Astrocyte (in vitro differentiated cells and primary cell): ENCODE results near the gene FBXO31. TPM values are rescaled to one million over a fixed set of nuclear protein-coding genes. Genes with fewer than 3 reads are reported as not detected.

Source experiments
- DNase-seq: peaks from one replicate; pipeline ENCODE4 v3.0.0-alpha.2; 2010; ENCODE audit warnings: low read depth
- FAIRE-seq: peaks from 2 replicates; lab custom pipeline; 2011; peaks lifted over from hg19 to GRCh38; lab: Jason Lieb, UNC
- H2AFZ ChIP-seq: 2 replicates; pipeline ENCODE4 v1.6.0; 2012; ENCODE audit warnings: low read depth, low read length, inconsistent platforms
- H3K27ac ChIP-seq: 2 replicates; pipeline ENCODE4 v1.5.1; 2011; ENCODE audit warnings: low read depth, low read length, inconsistent platforms
- H3K27me3 ChIP-seq: 2 replicates; pipeline ENCODE4 v1.6.0; 2011; ENCODE audit warnings: low read length, inconsistent platforms; ENCODE audit not compliant: insufficient read depth
- H3K36me3 ChIP-seq: 2 replicates; pipeline ENCODE4 v1.5.1; 2011; ENCODE audit warnings: low read length, inconsistent platforms; ENCODE audit not compliant: insufficient read depth
- H3K4me1 ChIP-seq: 2 replicates; pipeline ENCODE4 v1.5.1; 2011; ENCODE audit warnings: low read length, inconsistent platforms; ENCODE audit not compliant: insufficient read depth
- H3K4me2 ChIP-seq: 2 replicates; pipeline ENCODE4 v1.6.0; 2012; ENCODE audit warnings: low read length, inconsistent platforms
- H3K4me3 ChIP-seq: 2 replicates; pipeline ENCODE4 v1.5.1; 2011; ENCODE audit warnings: low read depth, mild to moderate bottlenecking, low read length, inconsistent platforms; ENCODE audit not compliant: insufficient read depth
- H3K79me2 ChIP-seq: 2 replicates; pipeline ENCODE4 v1.6.0; 2012; ENCODE audit warnings: mild to moderate bottlenecking, low read length, inconsistent platforms; ENCODE audit not compliant: insufficient read depth
- H3K9ac ChIP-seq: 2 replicates; pipeline ENCODE4 v1.6.0; 2012; ENCODE audit warnings: mild to moderate bottlenecking, low read length, inconsistent platforms
- H3K9me3 ChIP-seq: 2 replicates; pipeline ENCODE4 v1.5.1; 2012; ENCODE audit warnings: low read depth, mild to moderate bottlenecking, low read length, inconsistent platforms; ENCODE audit not compliant: insufficient read depth
- H4K20me1 ChIP-seq: 2 replicates; pipeline ENCODE4 v1.6.0; 2012; ENCODE audit warnings: low read length, inconsistent platforms; ENCODE audit not compliant: insufficient read depth
- H3K27ac Mint-ChIP-seq: one replicate; pipeline ENCODE4 v1.8.0; 2021; ENCODE audit warnings: mild to moderate bottlenecking, mixed read lengths; ENCODE audit not compliant: unreplicated experiment
- H3K27me3 Mint-ChIP-seq: one replicate; pipeline ENCODE4 v1.8.0; 2021; ENCODE audit warnings: low read depth, mixed read lengths; ENCODE audit not compliant: unreplicated experiment
- H3K36me3 Mint-ChIP-seq: one replicate; pipeline ENCODE4 v1.8.0; 2021; ENCODE audit warnings: low read depth, mixed read lengths; ENCODE audit not compliant: unreplicated experiment
- H3K4me1 Mint-ChIP-seq: one replicate; pipeline ENCODE4 v1.8.0; 2021; ENCODE audit warnings: low read depth, mixed read lengths; ENCODE audit not compliant: unreplicated experiment
- H3K4me3 Mint-ChIP-seq: one replicate; pipeline ENCODE4 v1.8.0; 2021; ENCODE audit warnings: mild to moderate bottlenecking, moderate library complexity, mixed read lengths; ENCODE audit not compliant: unreplicated experiment
- H3K9me3 Mint-ChIP-seq: one replicate; pipeline ENCODE4 v1.8.0; 2021; ENCODE audit warnings: mild to moderate bottlenecking, mixed read lengths; ENCODE audit not compliant: unreplicated experiment
- CTCF ChIP-seq: IDR thresholded peaks from 2 replicates; pipeline ENCODE4 v1.5.1; 2011; ENCODE audit warnings: low read depth, mild to moderate bottlenecking, inconsistent platforms, low read length, moderate library complexity; ENCODE audit not compliant: insufficient read depth
- EZH2 ChIP-seq: IDR thresholded peaks from 2 replicates; pipeline ENCODE4 v1.6.1; 2012; ENCODE audit warnings: mild to moderate bottlenecking, low read length, inconsistent platforms; ENCODE audit not compliant: insufficient read depth
- total RNA-seq: library from RNA; stranded (reverse); gene quantifications from 2 replicates; pipeline ENCODE4 v1.2.1, GENCODE V29; 2021

Gene FBXO31
- total RNA-seq, 1 donor from 2014 or later, result 34.9 TPM

- TF ChIP-seq EZH2 (no peak), CTCF (no peak)
- Mint-ChIP-seq H3K27ac (no peak overlapping the region), H3K4me1 (peaks cover 3% of the 10 kb centered on the region), H3K4me3 (no peak overlapping the region), H3K36me3 (peaks cover 20% of the 10 kb centered on the region), H3K27me3 (peaks cover 7% of the 10 kb centered on the region), H3K9me3 (peaks cover 15% of the 10 kb centered on the region)
- no peaks in the 10 kb centered on the region for H3K79me2 ChIP-seq
- no peaks in the 10 kb centered on the region for H3K27me3 ChIP-seq
- peaks cover 10% of the 10 kb centered on the region for H3K9me3 ChIP-seq
- H3K9ac ChIP-seq, result no peak overlapping the region
- FAIRE-seq (no peak), DNase-seq (peak; percentile 80)
- no peaks in the 10 kb centered on the region for H3K36me3 ChIP-seq
- H3K4me2 ChIP-seq, result no peak overlapping the region
- no peaks in the 10 kb centered on the region for H3K4me1 ChIP-seq
- no peak overlapping the region for H3K4me3 ChIP-seq
- no peaks in the 10 kb centered on the region for H4K20me1 ChIP-seq
- H2AFZ ChIP-seq, result no peak overlapping the region
- H3K27ac ChIP-seq, result no peak overlapping the region
Measured at GRCh38 chr16:87288753-87289362, 94.7 kb downstream of the FBXO31 start.

- TF ChIP-seq EZH2, result no peak
- TF ChIP-seq CTCF, result no peak
- no peak overlapping the region for H3K4me3 Mint-ChIP-seq
- H3K36me3 Mint-ChIP-seq, result peaks cover 14% of the 10 kb centered on the region
- Histone ChIP-seq H3K27me3 (no peaks in the 10 kb centered on the region), H2AFZ (no peak overlapping the region), H3K9me3 (peaks cover 10% of the 10 kb centered on the region), H3K36me3 (no peaks in the 10 kb centered on the region), H3K9ac (no peak overlapping the region), H4K20me1 (no peaks in the 10 kb centered on the region), H3K79me2 (no peaks in the 10 kb centered on the region), H3K4me2 (no peak overlapping the region), H3K27ac (no peak overlapping the region), H3K4me3 (no peak overlapping the region), H3K4me1 (no peaks in the 10 kb centered on the region)
- peaks cover 3% of the 10 kb centered on the region for H3K4me1 Mint-ChIP-seq
- H3K27me3 Mint-ChIP-seq, result peaks cover 7% of the 10 kb centered on the region
- no peak for DNase-seq
- no peak for FAIRE-seq
- no peak overlapping the region for H3K27ac Mint-ChIP-seq
- H3K9me3 Mint-ChIP-seq, result peaks cover 7% of the 10 kb centered on the region
Measured at GRCh38 chr16:87286839-87287626, 96.5 kb downstream of the FBXO31 start.

- Histone ChIP-seq H3K4me3 (no peak overlapping the region), H3K9me3 (peaks cover 3% of the 10 kb centered on the region), H3K4me2 (no peak overlapping the region), H3K36me3 (no peaks in the 10 kb centered on the region), H3K27me3 (no peaks in the 10 kb centered on the region), H3K9ac (no peak overlapping the region), H3K27ac (no peak overlapping the region), H4K20me1 (no peaks in the 10 kb centered on the region), H2AFZ (no peak overlapping the region), H3K79me2 (no peaks in the 10 kb centered on the region), H3K4me1 (no peaks in the 10 kb centered on the region)
- Mint-ChIP-seq H3K27ac (no peak overlapping the region), H3K4me1 (peaks cover 13% of the 10 kb centered on the region), H3K4me3 (no peak overlapping the region), H3K27me3 (peaks cover 18% of the 10 kb centered on the region), H3K9me3 (peaks cover 6% of the 10 kb centered on the region), H3K36me3 (peaks cover 15% of the 10 kb centered on the region)
- no peak for TF ChIP-seq CTCF
- no peak for TF ChIP-seq EZH2
- DNase-seq (no peak), FAIRE-seq (no peak)
Measured at GRCh38 chr16:87284183-87284582, 99.4 kb downstream of the FBXO31 start.
